ENCODE measurements around the gene RPGRIP1L.

The RPGRIP1L gene

GRCh38 chr16:53651357-53651756 lies 52.3 kb downstream of the RPGRIP1L start:
- DNase-seq (ENCODE audit: low read depth, low spot score) = no peak

- DNase-seq (ENCODE audit: low read depth, low spot score) = no peak
Measured at GRCh38 chr16:53646506-53646905, 57.2 kb downstream of the RPGRIP1L start.

- DNase-seq (ENCODE audit: low read depth, low spot score) = no peak
Measured at GRCh38 chr16:53643474-53643873, 60.2 kb downstream of the RPGRIP1L start.

GRCh38 chr16:53642094-53642493 lies 61.6 kb downstream of the RPGRIP1L start:
- DNase-seq (ENCODE audit: low read depth, low spot score) = no peak

- DNase-seq (ENCODE audit: low read depth, low spot score) = no peak
Measured at GRCh38 chr16:53636978-53637377, 66.7 kb downstream of the RPGRIP1L start.

- DNase-seq (ENCODE audit: low read depth, low spot score) = no peak
Measured at GRCh38 chr16:53632526-53632925, 71.1 kb downstream of the RPGRIP1L start.

- DNase-seq (ENCODE audit: low read depth, low spot score) = no peak
Measured at GRCh38 chr16:53631236-53632025, 72.2 kb downstream of the RPGRIP1L start.

GRCh38 chr16:53629607-53630312 lies 73.9 kb downstream of the RPGRIP1L start:
- no peak for DNase-seq (ENCODE audit: low read depth, low spot score)

- DNase-seq (ENCODE audit: low read depth, low spot score) = no peak
Measured at GRCh38 chr16:53629151-53629550, 74.5 kb downstream of the RPGRIP1L start.

GRCh38 chr16:53626811-53627210 lies 76.8 kb downstream of the RPGRIP1L start:
- DNase-seq (ENCODE audit: low read depth, low spot score) = no peak

- DNase-seq (ENCODE audit: low read depth, low spot score) = no peak
Measured at GRCh38 chr16:53626161-53626560, 77.5 kb downstream of the RPGRIP1L start.

- no peak for DNase-seq (ENCODE audit: low read depth, low spot score)
Measured at GRCh38 chr16:53625221-53625620, 78.4 kb downstream of the RPGRIP1L start.

GRCh38 chr16:53622315-53622714 lies 81.3 kb downstream of the RPGRIP1L start:
- no peak for DNase-seq (ENCODE audit: low read depth, low spot score)

GRCh38 chr16:53620476-53620875 lies 83.2 kb downstream of the RPGRIP1L start:
- DNase-seq (ENCODE audit: low read depth, low spot score) = no peak

- DNase-seq (ENCODE audit: low read depth, low spot score) = no peak
Measured at GRCh38 chr16:53619235-53619634, 84.4 kb downstream of the RPGRIP1L start.

- no peak for DNase-seq (ENCODE audit: low read depth, low spot score)
Measured at GRCh38 chr16:53614346-53614745, 89.3 kb downstream of the RPGRIP1L start.

GRCh38 chr16:53612003-53612402 lies 91.7 kb downstream of the RPGRIP1L start:
- no peak for DNase-seq (ENCODE audit: low read depth, low spot score)

GRCh38 chr16:53611179-53611696 lies 92.4 kb downstream of the RPGRIP1L start:
- DNase-seq (ENCODE audit: low read depth, low spot score) = no peak

- DNase-seq (ENCODE audit: low read depth, low spot score) = no peak
Measured at GRCh38 chr16:53609536-53609935, 94.1 kb downstream of the RPGRIP1L start.

GRCh38 chr16:53608094-53608493 lies 95.6 kb downstream of the RPGRIP1L start:
- DNase-seq (ENCODE audit: low read depth, low spot score) = no peak

GRCh38 chr16:53605831-53606400 lies 97.7 kb downstream of the RPGRIP1L start:
- no peak for DNase-seq (ENCODE audit: low read depth, low spot score)

GRCh38 chr16:53605356-53605755 lies 98.3 kb downstream of the RPGRIP1L start:
- no peak for DNase-seq (ENCODE audit: low read depth, low spot score)

GRCh38 chr16:53601961-53602360 lies 101.7 kb downstream of the RPGRIP1L start:
- no peak for DNase-seq (ENCODE audit: low read depth, low spot score)

All from brain pericyte (primary cell).